Keratinocyte (primary cell): ENCODE results near the gene TMEM247. TPM values are rescaled to one million over a fixed set of nuclear protein-coding genes. Genes with fewer than 3 reads are reported as not detected.

Experiments used
- DNase-seq: peaks from one replicate; pipeline ENCODE4 v3.0.0-alpha.2; 2011; ENCODE audit warnings: low read depth, missing footprints, low spot score
- FAIRE-seq: peaks from 2 replicates; lab custom pipeline; 2011; peaks lifted over from hg19 to GRCh38; lab: Jason Lieb, UNC
- H2AFZ ChIP-seq: 2 replicates; pipeline ENCODE4 v1.6.0; 2012; ENCODE audit warnings: low read length, control low read depth, inconsistent platforms; ENCODE audit not compliant: control insufficient read depth
- H3K27ac ChIP-seq: 2 replicates; pipeline ENCODE4 v1.5.1; 2011; ENCODE audit warnings: low read length; ENCODE audit not compliant: control insufficient read depth, insufficient read depth
- H3K27me3 ChIP-seq: 3 replicates; pipeline ENCODE4 v1.6.0; 2011; ENCODE audit warnings: low read length; ENCODE audit not compliant: control insufficient read depth, insufficient read depth; ENCODE audit errors: extremely low read depth
- H3K36me3 ChIP-seq, 2 experiments: 2 replicates in 1 of 2; 3 replicates in 1 of 2; pipeline ENCODE4 v1.5.1; 2011; ENCODE audit warnings: low read length in 2 of 2, mild to moderate bottlenecking in 1 of 2; ENCODE audit not compliant: control insufficient read depth in 2 of 2, insufficient read depth in 2 of 2; ENCODE audit errors: extremely low read depth in 1 of 2
- H3K4me1 ChIP-seq: 3 replicates; pipeline ENCODE4 v1.5.1; 2011; ENCODE audit warnings: low read length; ENCODE audit not compliant: control insufficient read depth, insufficient read depth; ENCODE audit errors: extremely low read depth
- H3K4me2 ChIP-seq: 3 replicates; pipeline ENCODE4 v1.6.0; 2011; ENCODE audit warnings: low read depth, low read length; ENCODE audit not compliant: control insufficient read depth, insufficient read depth; ENCODE audit errors: extremely low read depth
- H3K4me3 ChIP-seq, 3 experiments: fragments of 200-600 bp in 1 of 3; sonication (generic) in 1 of 3; 2 replicates in 2 of 3; 3 replicates in 1 of 3; pipeline ENCODE4 v1.5.1; 2011 to 2016; ENCODE audit warnings: low read length in 3 of 3, mild to moderate bottlenecking in 3 of 3, control low read depth in 2 of 3, inconsistent platforms in 1 of 3, low read depth in 1 of 3, mixed read lengths in 1 of 3, mixed run types in 1 of 3, moderate library complexity in 1 of 3; ENCODE audit not compliant: control insufficient read depth in 2 of 3, insufficient read depth in 2 of 3; ENCODE audit errors: extremely low read depth in 1 of 3
- H3K79me2 ChIP-seq: 2 replicates; pipeline ENCODE4 v1.6.0; 2012; ENCODE audit warnings: low read length; ENCODE audit not compliant: control insufficient read depth, insufficient read depth
- H3K9ac ChIP-seq: 3 replicates; pipeline ENCODE4 v1.6.0; 2011; ENCODE audit warnings: low read length; ENCODE audit not compliant: control insufficient read depth, insufficient read depth; ENCODE audit errors: extremely low read depth
- H3K9me1 ChIP-seq: 3 replicates; pipeline ENCODE4 v1.6.0; 2011; ENCODE audit warnings: low read length; ENCODE audit not compliant: control insufficient read depth, insufficient read depth; ENCODE audit errors: extremely low read depth
- H3K9me3 ChIP-seq: 2 replicates; pipeline ENCODE4 v1.5.1; 2012; ENCODE audit warnings: low read depth, low read length; ENCODE audit not compliant: control insufficient read depth
- H4K20me1 ChIP-seq: 3 replicates; pipeline ENCODE4 v1.6.0; 2011; ENCODE audit warnings: low read length; ENCODE audit not compliant: control insufficient read depth, insufficient read depth; ENCODE audit errors: extremely low read depth
- CTCF ChIP-seq, 3 experiments: IDR thresholded peaks in 1 of 3; conservative IDR thresholded peaks in 1 of 3; optimal IDR thresholded peaks in 1 of 3; 2 replicates in 2 of 3; 3 replicates in 1 of 3; pipeline versions ENCODE3 to v1.5.1; 2011; ENCODE audit warnings: low read length in 3 of 3, mild to moderate bottlenecking in 3 of 3, moderate library complexity in 2 of 3, control low read depth in 1 of 3, inconsistent platforms in 1 of 3; ENCODE audit not compliant: insufficient read depth in 2 of 3; ENCODE audit errors: extremely low read depth in 1 of 3
- EZH2 ChIP-seq: IDR thresholded peaks from one replicate; pipeline ENCODE4 v1.6.1; 2012; ENCODE audit warnings: inconsistent platforms, mild to moderate bottlenecking, low read length, moderate library complexity
- dilution Hi-C: fragments of 300-500 bp; cut with MboI; formaldehyde crosslinking; loops from one replicate; pipeline ENCODE4 v1.7.0; 2020; ENCODE audit warnings: low sequenced_read_pairs; ENCODE audit not compliant: extremely low pct_ligation_motif_present
- polyA plus RNA-seq, 5 experiments: library from polyadenylated mRNA; depleted of rRNA in 3 of 5; stranded (reverse) in 3 of 5; stranded (forward) in 1 of 5; unstranded in 1 of 5; fragments of >200 nt; gene quantifications; 1 replicate in 1 of 5; 2 replicates in 3 of 5; 3 replicates in 1 of 5; pipeline versions ENCODE4 v1.2.1 to v1.2.3, GENCODE V29; 2011 to 2012; ENCODE audit warnings: missing spikeins in 2 of 5, low read depth in 1 of 5, low replicate concordance in 1 of 5

The TMEM247 gene
- polyA plus RNA-seq, 1 donor (not counting 4 experiments of a cell fraction or from before 2014, with no cell fraction given): not detected

DNA sequence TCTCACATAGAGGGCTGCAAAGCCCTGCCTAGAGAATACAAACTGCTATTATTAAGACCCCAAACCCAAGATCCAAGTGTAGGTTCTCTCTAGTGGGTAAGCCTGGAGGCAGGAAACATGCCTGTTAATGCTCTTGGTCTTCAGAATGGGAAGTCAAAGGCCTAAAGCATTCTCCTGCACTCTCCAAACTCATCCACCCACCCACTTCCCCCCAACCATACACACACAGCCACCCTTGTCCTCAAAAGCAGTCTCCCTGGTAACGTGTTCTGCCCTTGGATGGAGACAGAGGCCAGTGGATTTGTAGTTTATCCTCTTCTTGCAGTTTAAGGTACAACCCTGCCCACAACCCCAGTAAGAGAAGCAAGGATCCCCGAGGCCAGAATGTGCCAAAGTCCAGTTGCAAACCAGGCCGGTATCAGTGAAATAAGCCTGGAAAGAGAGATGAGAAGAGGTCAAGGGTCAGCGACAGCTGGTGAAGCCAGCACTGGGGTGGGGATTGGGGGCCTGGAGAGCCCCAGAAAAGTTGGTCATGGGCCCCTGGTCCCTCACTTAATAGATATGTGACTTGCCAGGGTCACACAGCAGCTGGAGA lies 23.0 kb downstream of the TMEM247 start:
- Histone ChIP-seq H3K27ac (no peak overlapping the region), H3K9ac (no peak overlapping the region)
- no peak for FAIRE-seq

GRCh38 chr2:46503686-46504085 lies 24.3 kb downstream of the TMEM247 start:
- Histone ChIP-seq H3K4me3 (no peak overlapping the region), H3K27me3 (no peaks in the 10 kb centered on the region), H2AFZ (no peak overlapping the region), H3K9me1 (no peaks in the 10 kb centered on the region), H3K9ac (no peak overlapping the region), H3K9me3 (no peaks in the 10 kb centered on the region), H4K20me1 (no peaks in the 10 kb centered on the region), H3K4me1 (peaks cover 17% of the 10 kb centered on the region), H3K36me3 (no peaks in the 10 kb centered on the region), H3K27ac (no peak overlapping the region), H3K4me2 (no peak overlapping the region), H3K79me2 (no peaks in the 10 kb centered on the region)
- TF ChIP-seq CTCF (optimal IDR thresholded peaks at IDR 0.05 in 1 of 3, IDR thresholded peaks at IDR 0.05 in 1 of 3, conservative IDR thresholded peaks at IDR 0.05 in 1 of 3; ENCODE audit: extremely low read depth in 1 of 3, insufficient read depth in 2 of 3, low read length in 3 of 3) (no peak), EZH2 (no peak)
- no peak for DNase-seq
- no peak for FAIRE-seq
- dilution Hi-C loops: no loop called here

More for the DNA sequence above, 23.0 kb downstream of the TMEM247 start:
- no peak for TF ChIP-seq EZH2
- TF ChIP-seq CTCF (optimal IDR thresholded peaks at IDR 0.05 in 1 of 3, IDR thresholded peaks at IDR 0.05 in 1 of 3, conservative IDR thresholded peaks at IDR 0.05 in 1 of 3; ENCODE audit: extremely low read depth in 1 of 3, insufficient read depth in 2 of 3, low read length in 3 of 3): no peak
- Histone ChIP-seq H3K9me1 (no peaks in the 10 kb centered on the region), H3K4me3 (no peak overlapping the region), H3K4me1 (peaks cover 17% of the 10 kb centered on the region), H3K36me3 (no peaks in the 10 kb centered on the region), H2AFZ (no peak overlapping the region), H3K27me3 (peaks cover 6% of the 10 kb centered on the region), H3K79me2 (no peaks in the 10 kb centered on the region), H3K4me2 (no peak overlapping the region), H3K9me3 (no peaks in the 10 kb centered on the region), H4K20me1 (no peaks in the 10 kb centered on the region)
- dilution Hi-C loops: no loop called here
- DNase-seq: no peak
